GM12878 (cell line): Measurements from ENCODE around the gene TNRC6C. TPM values are rescaled to one million over a fixed set of nuclear protein-coding genes. Genes with fewer than 3 reads are reported as not detected.

Source experiments
- BHLHE40 ChIP-seq, 2 experiments: fragments of 450-650 bp in 1 of 2; IDR thresholded peaks; 2 replicates each; pipeline ENCODE4 v1.6.1; 2011 to 2017; ENCODE audit warnings: low read depth in 2 of 2, borderline replicate concordance in 1 of 2, improper control_type of control experiment in 1 of 2, low read length in 1 of 2, mild to moderate bottlenecking in 1 of 2
- ELK1 ChIP-seq: IDR thresholded peaks from 2 replicates; pipeline ENCODE4 v1.6.1; 2012; ENCODE audit warnings: low read depth, low read length, improper control_type of control experiment
- IRF3 ChIP-seq: fragments of 450-650 bp; IDR thresholded peaks from 2 replicates; pipeline ENCODE4 v1.6.1; 2014; ENCODE audit warnings: mild to moderate bottlenecking
- MXI1 ChIP-seq: fragments of 150-350 bp; IDR thresholded peaks from 2 replicates; pipeline ENCODE4 v1.6.1; 2011; ENCODE audit warnings: low read depth, mild to moderate bottlenecking, inconsistent platforms, low read length, improper control_type of control experiment
- NFXL1 ChIP-seq: fragments of 450-650 bp; IDR thresholded peaks from 2 replicates; pipeline ENCODE4 v1.6.1; 2017; ENCODE audit warnings: antibody characterized with exemption, mild to moderate bottlenecking, borderline replicate concordance
- STAT1 ChIP-seq: fragments of 450-650 bp; conservative IDR thresholded peaks from 2 replicates; pipeline ENCODE4 v1.6.1; 2014; ENCODE audit warnings: antibody characterized with exemption, mild to moderate bottlenecking
- polyA plus RNA-seq, 11 experiments: library from polyadenylated mRNA; depleted of rRNA in 4 of 11; unstranded in 6 of 11; stranded (reverse) in 5 of 11; fragments of >200 nt; fragmentation: Nextera tagmentation in 4 of 11; fragmentation: Illumina TruSeq in 1 of 11; extraction: Ambion mirVana in 4 of 11; extraction: Trizol in 1 of 11; gene quantifications; 1 replicate in 1 of 11; 2 replicates in 10 of 11; pipeline versions ENCODE4 v1.2.1 to v1.2.3, GENCODE V29; 2011 to 2016; ENCODE audit warnings: inconsistent platforms in 2 of 11, missing spikeins in 2 of 11, low read depth in 1 of 11
- total RNA-seq, 4 experiments: library from RNA; depleted of rRNA in 3 of 4; stranded (reverse); fragments of >200 nt in 3 of 4; fragmentation: Illumina TruSeq in 1 of 4; extraction: Trizol in 1 of 4; gene quantifications; 2 replicates each; pipeline versions ENCODE4 v1.2.1 to v1.2.3, GENCODE V29; 2013 to 2021
- TF ChIP-seq, protein P1 (sequence below): fragments of 450-650 bp; IDR thresholded peaks from 2 replicates; pipeline ENCODE4 v1.6.1; 2017; ENCODE audit warnings: mild to moderate bottlenecking
- TF ChIP-seq, protein P2 (sequence below): IDR thresholded peaks from 2 replicates; pipeline ENCODE4 v1.6.1; 2011; ENCODE audit warnings: low read depth, mild to moderate bottlenecking, low read length, moderate library complexity, borderline replicate concordance; ENCODE audit errors: extremely low read depth

The TNRC6C gene
- total and polyA plus RNA-seq, 10 of the 15 experiments (the other 5 are each of a cell fraction or from before 2014, with no cell fraction given): 0.40 to 6.1 (median 0.96) TPM

GRCh38 chr17:78079253-78079652, 120.8 kb downstream of the TNRC6C start (continued):
- TF ChIP-seq, protein P1, sequence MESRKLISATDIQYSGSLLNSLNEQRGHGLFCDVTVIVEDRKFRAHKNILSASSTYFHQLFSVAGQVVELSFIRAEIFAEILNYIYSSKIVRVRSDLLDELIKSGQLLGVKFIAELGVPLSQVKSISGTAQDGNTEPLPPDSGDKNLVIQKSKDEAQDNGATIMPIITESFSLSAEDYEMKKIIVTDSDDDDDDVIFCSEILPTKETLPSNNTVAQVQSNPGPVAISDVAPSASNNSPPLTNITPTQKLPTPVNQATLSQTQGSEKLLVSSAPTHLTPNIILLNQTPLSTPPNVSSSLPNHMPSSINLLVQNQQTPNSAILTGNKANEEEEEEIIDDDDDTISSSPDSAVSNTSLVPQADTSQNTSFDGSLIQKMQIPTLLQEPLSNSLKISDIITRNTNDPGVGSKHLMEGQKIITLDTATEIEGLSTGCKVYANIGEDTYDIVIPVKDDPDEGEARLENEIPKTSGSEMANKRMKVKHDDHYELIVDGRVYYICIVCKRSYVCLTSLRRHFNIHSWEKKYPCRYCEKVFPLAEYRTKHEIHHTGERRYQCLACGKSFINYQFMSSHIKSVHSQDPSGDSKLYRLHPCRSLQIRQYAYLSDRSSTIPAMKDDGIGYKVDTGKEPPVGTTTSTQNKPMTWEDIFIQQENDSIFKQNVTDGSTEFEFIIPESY: no peak
- TF ChIP-seq, protein P2, sequence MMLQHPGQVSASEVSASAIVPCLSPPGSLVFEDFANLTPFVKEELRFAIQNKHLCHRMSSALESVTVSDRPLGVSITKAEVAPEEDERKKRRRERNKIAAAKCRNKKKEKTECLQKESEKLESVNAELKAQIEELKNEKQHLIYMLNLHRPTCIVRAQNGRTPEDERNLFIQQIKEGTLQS: no peak
- TF ChIP-seq ELK1 (no peak), STAT1 (no peak), MXI1 (no peak), NFXL1 (no peak), IRF3 (no peak), BHLHE40 (IDR thresholded peaks at IDR 0.05; ENCODE audit: borderline replicate concordance in 1 of 2, low read depth in 2 of 2, low read length in 1 of 2) (no peak)
